HepG2 (cell line): ENCODE data around the gene CCL22. TPM values are rescaled to one million over a fixed set of nuclear protein-coding genes. Genes with fewer than 3 reads are reported as not detected.

Experiments
- AFF4 ChIP-seq: sonication (generic); formaldehyde crosslinking; IDR thresholded peaks from 2 replicates; pipeline ENCODE4 v1.4.0; 2020; ENCODE audit warnings: missing genetic modification reagents
- HNRNPLL ChIP-seq: fragments of 200-400 bp; formaldehyde crosslinking; IDR thresholded peaks from 2 replicates; pipeline ENCODE4 v1.6.1; 2017; ENCODE audit warnings: mild to moderate bottlenecking, low read depth, low read length; ENCODE audit not compliant: poor library complexity, severe bottlenecking
- IRX3 ChIP-seq: sonication (generic); formaldehyde crosslinking; IDR thresholded peaks from 2 replicates; pipeline ENCODE4 v1.8.1; 2023; ENCODE audit warnings: mild to moderate bottlenecking, low read depth, missing genetic modification reagents, borderline replicate concordance
- NRL ChIP-seq: sonication (generic); formaldehyde crosslinking; IDR thresholded peaks from 2 replicates; pipeline ENCODE4 v1.5.0; 2020; ENCODE audit warnings: missing genetic modification reagents, mild to moderate bottlenecking, moderate library complexity, borderline replicate concordance
- PTBP1 ChIP-seq: fragments of 200-400 bp; formaldehyde crosslinking; IDR thresholded peaks from 2 replicates; pipeline ENCODE4 v1.6.1; 2018; ENCODE audit warnings: low read length, low read depth; ENCODE audit not compliant: poor library complexity, severe bottlenecking
- SP4 ChIP-seq: sonication (generic); formaldehyde crosslinking; IDR thresholded peaks from 2 replicates; pipeline ENCODE4 v1.8.1; 2023; ENCODE audit warnings: mild to moderate bottlenecking, missing genetic modification reagents
- TAF15 ChIP-seq: fragments of 200-400 bp; formaldehyde crosslinking; IDR thresholded peaks from one replicate; pipeline ENCODE4 v1.6.1; 2018; ENCODE audit warnings: mild to moderate bottlenecking, low read depth, low read length; ENCODE audit not compliant: poor library complexity, severe bottlenecking
- TCF7 ChIP-seq: sonication (generic); IDR thresholded peaks from 2 replicates; pipeline ENCODE4 v1.6.1; 2016; ENCODE audit warnings: antibody characterized with exemption, low read depth
- TRIM22 ChIP-seq: fragments of 450-650 bp; IDR thresholded peaks from 2 replicates; pipeline ENCODE4 v1.6.1; 2017
- ZFP1 ChIP-seq: IDR thresholded peaks from 2 replicates; pipeline ENCODE4 v1.6.1; 2016
- ZHX1 ChIP-seq: sonication (generic); formaldehyde crosslinking; IDR thresholded peaks from 2 replicates; pipeline ENCODE4 v1.8.1; 2022; ENCODE audit warnings: low read depth, mild to moderate bottlenecking, missing genetic modification reagents
- ZNF362 ChIP-seq: sonication (generic); formaldehyde crosslinking; IDR thresholded peaks from 2 replicates; pipeline ENCODE4 v1.4.0; 2020; ENCODE audit warnings: missing genetic modification reagents, mild to moderate bottlenecking, borderline replicate concordance
- ZNF543 ChIP-seq: sonication (generic); formaldehyde crosslinking; IDR thresholded peaks from 2 replicates; pipeline ENCODE4 v1.4.0; 2020; ENCODE audit warnings: mild to moderate bottlenecking, missing genetic modification reagents
- ZNF607 ChIP-seq: sonication (generic); formaldehyde crosslinking; IDR thresholded peaks from 2 replicates; pipeline ENCODE4 v1.5.1; 2020; ENCODE audit warnings: missing genetic modification reagents, mild to moderate bottlenecking, borderline replicate concordance
- ZNF740 ChIP-seq: sonication (generic); formaldehyde crosslinking; IDR thresholded peaks from 2 replicates; pipeline ENCODE4 v1.4.0; 2020; ENCODE audit warnings: missing genetic modification reagents
- polyA plus RNA-seq, 8 experiments: library from polyadenylated mRNA; depleted of rRNA in 3 of 8; stranded (reverse) in 7 of 8; unstranded in 1 of 8; fragments of >200 nt; fragmentation: Illumina TruSeq in 4 of 8; extraction: Trizol in 4 of 8; gene quantifications; 2 replicates each; pipeline versions ENCODE4 v1.2.1 to v1.2.3, GENCODE V29; 2011 to 2016; ENCODE audit warnings: low read depth in 4 of 8, missing spikeins in 1 of 8, mixed read lengths in 1 of 8; ENCODE audit not compliant: insufficient read depth in 1 of 8
- total RNA-seq, 5 experiments: library from RNA; depleted of rRNA; stranded (reverse); fragments of >200 nt; fragmentation: Illumina TruSeq; extraction: Trizol; gene quantifications; 2 replicates each; pipeline ENCODE4 v1.2.3, GENCODE V29; 2016; ENCODE audit warnings: low read depth in 1 of 5
- TF ChIP-seq, protein P1 (sequence below): sonication (generic); formaldehyde crosslinking; IDR thresholded peaks from 2 replicates; pipeline ENCODE4 v1.4.0; 2020; ENCODE audit warnings: mild to moderate bottlenecking, low read depth, missing genetic modification reagents

The CCL22 gene
- total and polyA plus RNA-seq, 2 of the 13 experiments (the other 11 are each of a cell fraction or from before 2014, with no cell fraction given): not detected

DNA sequence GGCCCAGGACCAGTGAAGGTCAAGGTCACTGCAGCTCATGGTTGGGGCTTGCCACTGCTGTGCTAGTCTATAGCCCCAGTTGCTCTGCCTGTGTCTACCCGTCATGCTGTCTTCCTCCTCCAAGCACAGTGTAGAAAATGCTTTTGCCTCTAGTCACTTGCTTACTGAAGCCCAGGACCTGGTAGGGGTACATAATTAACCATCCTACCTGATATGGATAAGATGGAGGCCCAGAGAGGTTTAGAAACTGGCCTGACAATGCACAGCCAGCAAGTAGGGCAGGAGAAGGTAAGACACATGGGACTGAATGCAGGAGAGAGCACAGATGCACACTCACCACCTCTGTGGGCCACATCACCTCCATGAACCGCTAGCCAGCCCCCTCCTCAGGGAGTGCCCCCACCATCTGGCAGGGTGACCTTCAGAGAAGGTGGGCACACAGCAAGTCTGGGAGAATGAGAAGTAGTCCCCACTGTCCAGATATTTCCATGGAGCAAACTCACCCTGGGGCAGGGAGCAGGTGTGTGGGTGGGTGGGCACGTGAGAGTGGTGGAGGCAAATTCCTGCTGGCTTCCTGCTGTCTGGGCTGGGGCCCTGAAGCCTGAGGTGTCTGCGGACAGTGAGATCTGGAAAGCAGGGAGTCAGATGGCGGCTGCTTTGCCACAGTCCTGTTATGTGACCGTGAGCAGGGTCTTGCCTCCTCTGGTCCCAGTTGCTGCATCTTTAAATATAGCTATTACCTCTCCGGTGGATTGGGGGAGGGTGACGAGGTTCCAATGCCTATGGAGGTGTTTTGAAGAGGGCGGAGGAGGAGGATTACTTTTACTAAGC, 14.7 kb downstream of the CCL22 start (continued):
- TF ChIP-seq ZHX1 (CRISPR knock-in tag): no peak
- TF ChIP-seq TRIM22: no peak
- TF ChIP-seq ZNF607: no peak
- no peak for TF ChIP-seq TAF15
- no peak for TF ChIP-seq ZFP1 (CRISPR knock-in tag)
- no peak for TF ChIP-seq HNRNPLL
- TF ChIP-seq ZNF543 (CRISPR knock-in tag): no peak
- peak; percentile 71; the same call in 1 of the 2 replicates for TF ChIP-seq AFF4 (CRISPR knock-in tag)
- TF ChIP-seq PTBP1: no peak
- 0 out of 2 replicates have a peak, but pooled peaks have one; percentile 48 for TF ChIP-seq ZNF740 (CRISPR knock-in tag)
- TF ChIP-seq, protein P1, sequence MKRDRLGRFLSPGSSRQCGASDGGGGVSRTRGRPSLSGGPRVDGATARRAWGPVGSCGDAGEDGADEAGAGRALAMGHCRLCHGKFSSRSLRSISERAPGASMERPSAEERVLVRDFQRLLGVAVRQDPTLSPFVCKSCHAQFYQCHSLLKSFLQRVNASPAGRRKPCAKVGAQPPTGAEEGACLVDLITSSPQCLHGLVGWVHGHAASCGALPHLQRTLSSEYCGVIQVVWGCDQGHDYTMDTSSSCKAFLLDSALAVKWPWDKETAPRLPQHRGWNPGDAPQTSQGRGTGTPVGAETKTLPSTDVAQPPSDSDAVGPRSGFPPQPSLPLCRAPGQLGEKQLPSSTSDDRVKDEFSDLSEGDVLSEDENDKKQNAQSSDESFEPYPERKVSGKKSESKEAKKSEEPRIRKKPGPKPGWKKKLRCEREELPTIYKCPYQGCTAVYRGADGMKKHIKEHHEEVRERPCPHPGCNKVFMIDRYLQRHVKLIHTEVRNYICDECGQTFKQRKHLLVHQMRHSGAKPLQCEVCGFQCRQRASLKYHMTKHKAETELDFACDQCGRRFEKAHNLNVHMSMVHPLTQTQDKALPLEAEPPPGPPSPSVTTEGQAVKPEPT: no peak
- TF ChIP-seq IRX3 (CRISPR knock-in tag): 0 out of 2 replicates have a peak, but pooled peaks have one; percentile 57
- peak; percentile 5; the same call in 1 of the 2 replicates for TF ChIP-seq SP4
- no peak for TF ChIP-seq ZNF362
- TF ChIP-seq NRL: no peak
- TF ChIP-seq TCF7: peak; percentile 76; the same call in 1 of the 2 replicates
